Ascending aorta (tissue), 2 donors: ENCODE data around the gene ABR. TPM values are rescaled to one million over a fixed set of nuclear protein-coding genes. Genes with fewer than 3 reads are reported as not detected.

Experiments used
- DNase-seq, 2 donors: peaks; one replicate each; pipeline ENCODE4 v3.0.0-alpha.2; 2019; ENCODE audit warnings: low spot score in 2 of 2
- H3K27ac ChIP-seq, 2 donors: fragments of 200-600 bp; sonication (generic); one replicate each; pipeline ENCODE4 v1.5.1; 2016 to 2017; ENCODE audit warnings: mild to moderate bottlenecking in 1 of 2
- H3K27me3 ChIP-seq: fragments of 200-600 bp; sonication (generic); one replicate; pipeline ENCODE4 v1.5.1; 2017
- H3K36me3 ChIP-seq, 2 donors: fragments of 200-600 bp; sonication (generic); one replicate each; pipeline ENCODE4 v1.5.1; 2016
- H3K4me1 ChIP-seq, 2 donors: fragments of 200-600 bp; sonication (generic); one replicate each; pipeline ENCODE4 v1.5.1; 2016 to 2017; ENCODE audit warnings: mild to moderate bottlenecking in 1 of 2
- H3K4me3 ChIP-seq, 2 donors: fragments of 200-600 bp; sonication (generic); one replicate each; pipeline ENCODE4 v1.5.1; 2016 to 2017; ENCODE audit warnings: mild to moderate bottlenecking in 1 of 2
- H3K9me3 ChIP-seq, 2 donors: fragments of 200-600 bp; sonication (generic); one replicate each; pipeline ENCODE4 v1.5.1; 2016
- CTCF ChIP-seq, 3 experiments: fragments of 200-600 bp in 2 of 3; fragments of 450-650 bp in 1 of 3; sonication (generic) in 2 of 3; IDR thresholded peaks; one replicate each; pipeline ENCODE4 v1.5.1; 2016 to 2019; ENCODE audit warnings: antibody characterized with exemption in 3 of 3, mild to moderate bottlenecking in 1 of 3, moderate library complexity in 1 of 3
- intact Hi-C: fragments of 100-400 bp; cut with DNase I; formaldehyde crosslinking; loops from one replicate; pipeline ENCODE4 v1.15.1; 2023
- total RNA-seq: library from RNA; depleted of rRNA; stranded (reverse); fragments of >200 nt; gene quantifications from one replicate; pipeline ENCODE4 v1.1.0, GENCODE V29; 2016

ABR gene
- total RNA-seq, 1 donor from 2014 or later, result 184 TPM

GRCh38 chr17:980406-981291 lies 199.1 kb downstream of the ABR start:
- H3K27me3 ChIP-seq, result peaks cover 5% of the 10 kb centered on the region
- H3K36me3 ChIP-seq, result no peaks in the 10 kb centered on the region
- DNase-seq, result peak in 1 of 2 donors; percentile 91
- peak overlapping the region; percentile 58 to 82 for H3K4me3 ChIP-seq
- H3K4me1 ChIP-seq, result peaks cover 10 to 11% of the 10 kb centered on the region in 2 donors
- H3K27ac ChIP-seq, result peak overlapping the region; percentile 70 to 77
- H3K9me3 ChIP-seq, result no peaks in the 10 kb centered on the region
- intact Hi-C loops, result loop anchor here (1.0 to 2.0 kb wide), 3 partner anchors 76 to 570 kb away; a partner anchor contains a TSS
- peak; percentile 74 to 79 (median 75) for TF ChIP-seq CTCF (IDR thresholded peaks at IDR 0.05)

- peak in 1 of 2 donors; percentile 87 for DNase-seq
- intact Hi-C loops, result loop anchor here (2.0 to 5.0 kb wide), 2 partner anchors 97 to 569 kb away; a partner anchor contains a TSS
- no peaks in the 10 kb centered on the region for H3K36me3 ChIP-seq
- peak in 2 of 3 experiments; percentile 11 to 17 for TF ChIP-seq CTCF (IDR thresholded peaks at IDR 0.05)
- peaks cover 5% of the 10 kb centered on the region for H3K27me3 ChIP-seq
- H3K27ac ChIP-seq, result peak within 1 kb of the TSS; percentile 70 to 77
- peak within 1 kb of the TSS; percentile 58 to 82 for H3K4me3 ChIP-seq
- no peaks in the 10 kb centered on the region for H3K9me3 ChIP-seq
- peaks cover 10 to 11% of the 10 kb centered on the region in 2 donors for H3K4me1 ChIP-seq
Measured at GRCh38 chr17:979539-980405, 200.0 kb downstream of the ABR start, which contains the start of gene NXN. TSS of gene NXN (minus strand) at chr17:979776.

- DNase-seq, result no peak
- intact Hi-C loops, result loop anchor here (5.0 kb wide), 1 partner anchor 97 kb away; no protein-coding TSS in a partner anchor
- peaks cover 10 to 11% of the 10 kb centered on the region in 2 donors for H3K4me1 ChIP-seq
Measured at GRCh38 chr17:979212-979538, 200.6 kb downstream of the ABR start.

GRCh38 chr17:978103-979093 lies 201.4 kb downstream of the ABR start:
- no peak for TF ChIP-seq CTCF (IDR thresholded peaks at IDR 0.05)
- Histone ChIP-seq H3K4me1 (peaks cover 10 to 11% of the 10 kb centered on the region in 2 donors), H3K36me3 (no peaks in the 10 kb centered on the region), H3K4me3 (peak overlapping the region; percentile 58 to 82), H3K27me3 (peaks cover 5% of the 10 kb centered on the region), H3K27ac (peak overlapping the region in 1 of 2 donors; percentile 45), H3K9me3 (no peaks in the 10 kb centered on the region)
- intact Hi-C loops, result loop anchor here (5.0 kb wide), 1 partner anchor 96 kb away; no protein-coding TSS in a partner anchor
- DNase-seq, result no peak

More at GRCh38 chr17:979212-979538, 200.6 kb downstream of the ABR start:
- H3K27me3 ChIP-seq, result peaks cover 5% of the 10 kb centered on the region
- H3K36me3 ChIP-seq, result no peaks in the 10 kb centered on the region
- TF ChIP-seq CTCF (IDR thresholded peaks at IDR 0.05), result no peak
- H3K27ac ChIP-seq, result no peak overlapping the region
- H3K4me3 ChIP-seq, result peak overlapping the region; percentile 58 to 82
- no peaks in the 10 kb centered on the region for H3K9me3 ChIP-seq
